PC-3 (cell line): ENCODE measurements around the gene SLC25A5.

ENCODE experiments used
- CTCF ChIP-seq: fragments of 300-600 bp; sonication (generic); conservative IDR thresholded peaks from 2 replicates; pipeline ENCODE4 v1.5.1; 2017; ENCODE audit warnings: antibody characterized with exemption, low read depth, mild to moderate bottlenecking, low read length
- EZH2 ChIP-seq: fragments of 300-600 bp; sonication (generic); IDR thresholded peaks from one replicate; pipeline ENCODE4 v1.6.1; 2017; ENCODE audit warnings: antibody characterized with exemption, mild to moderate bottlenecking, low read length; ENCODE audit not compliant: unreplicated experiment

DNA sequence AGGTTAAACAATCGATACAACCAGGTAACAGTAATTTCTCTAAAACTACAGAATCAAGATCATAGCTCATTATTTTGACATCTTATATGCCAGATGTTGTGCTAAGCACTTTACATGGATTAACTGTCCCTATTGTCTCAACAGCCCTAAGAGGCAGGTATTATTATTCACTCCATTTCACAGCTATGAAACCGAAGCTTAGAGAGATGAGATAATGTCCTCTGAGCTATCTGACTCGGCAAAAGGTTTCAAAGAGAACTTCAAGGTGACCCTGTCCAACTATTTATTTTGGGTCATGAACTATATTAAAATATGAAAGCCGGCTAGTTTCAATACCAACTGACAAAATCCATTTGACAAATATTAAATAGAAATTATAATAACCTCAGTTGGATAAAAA lies 10.3 kb downstream of the SLC25A5 start:
- TF ChIP-seq EZH2 (no peak), CTCF (no peak)
